Epithelial cell of prostate (primary cell): ENCODE results near the gene DCUN1D1.

Experiments used
- DNase-seq: peaks from one replicate; pipeline ENCODE4 v3.0.0-alpha.2; 2011; ENCODE audit warnings: low read depth, low spot score
- H3K27ac ChIP-seq: fragments of 450-650 bp; 2 replicates; pipeline ENCODE4 v1.5.1; 2017; ENCODE audit warnings: mild to moderate bottlenecking

The DCUN1D1 gene

DNA sequence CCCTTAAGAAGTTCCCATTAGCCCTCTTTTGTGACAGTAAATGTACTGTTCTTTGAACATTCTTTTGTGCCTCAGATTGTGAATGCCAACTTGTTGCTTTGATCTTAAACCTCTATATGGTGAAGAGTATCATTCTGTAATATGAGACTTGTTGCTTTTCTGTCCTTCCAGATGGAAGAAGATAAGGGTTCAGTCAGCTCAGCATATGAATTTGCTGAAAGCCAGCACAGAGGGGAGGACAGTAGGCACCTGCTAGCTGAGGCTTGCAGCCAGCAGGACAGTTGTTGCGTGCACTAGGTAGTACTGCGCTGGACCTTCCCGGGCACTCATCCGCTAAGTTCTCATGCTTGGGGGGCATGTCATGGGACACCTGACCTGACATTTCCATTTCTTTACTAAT, 74.7 kb downstream of the DCUN1D1 start:
- DNase-seq = no peak
- no peak overlapping the region for H3K27ac ChIP-seq

GRCh38 chr3:182904164-182904563, 76.2 kb downstream of the DCUN1D1 start:
- H3K27ac ChIP-seq = no peak overlapping the region
- DNase-seq = no peak

DNA sequence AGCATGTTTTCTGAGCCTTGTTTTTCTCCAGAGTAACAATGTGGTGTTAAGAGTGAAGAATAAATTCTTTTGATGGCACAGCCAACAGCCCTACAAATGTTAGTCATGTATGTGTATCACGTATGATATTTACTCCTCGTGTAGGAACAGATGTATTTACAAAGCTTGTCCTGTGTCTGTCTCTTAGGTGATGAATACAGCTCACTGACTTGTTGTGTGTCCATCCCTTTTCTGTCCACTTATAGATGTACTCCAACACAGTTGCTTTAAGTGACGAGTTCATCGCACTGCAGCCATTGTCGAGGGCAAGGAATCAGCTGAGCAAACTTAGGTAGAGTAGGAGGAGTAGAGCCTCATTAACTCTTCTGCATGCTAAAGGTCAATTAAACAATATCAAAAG, 78.1 kb downstream of the DCUN1D1 start:
- DNase-seq = no peak
- H3K27ac ChIP-seq = no peak overlapping the region

- no peak for DNase-seq
- H3K27ac ChIP-seq = no peak overlapping the region
These were observed 83.8 kb downstream of the DCUN1D1 start for GRCh38 chr3:182896553-182896952.

GRCh38 chr3:182895513-182896112, 84.7 kb downstream of the DCUN1D1 start:
- H3K27ac ChIP-seq = no peak overlapping the region
- DNase-seq = no peak

DNA sequence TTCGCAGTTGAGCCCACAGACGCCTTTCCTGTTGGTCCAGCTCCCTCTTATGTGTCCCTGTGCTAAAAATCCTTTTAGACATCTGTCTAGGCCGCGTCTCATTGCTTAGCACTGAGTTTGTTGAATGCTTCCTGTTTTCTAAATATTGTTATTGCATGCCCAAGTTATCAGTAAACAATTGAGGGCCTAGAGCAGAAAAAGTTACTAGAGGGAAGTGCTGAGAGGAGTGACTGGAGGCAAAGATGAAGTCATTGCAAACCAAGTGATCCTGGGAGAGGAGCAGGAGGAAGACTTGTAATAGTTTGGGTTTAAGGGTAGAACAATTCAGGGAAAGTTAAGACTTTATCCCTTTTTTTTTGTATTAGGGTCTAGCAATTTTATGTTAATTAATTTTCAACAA, 88.1 kb downstream of the DCUN1D1 start:
- no peak for DNase-seq
- H3K27ac ChIP-seq = no peak overlapping the region

- no peak overlapping the region for H3K27ac ChIP-seq
- DNase-seq = no peak
These were observed 89.0 kb downstream of the DCUN1D1 start for GRCh38 chr3:182891364-182891763.

GRCh38 chr3:182889948-182890629, 90.2 kb downstream of the DCUN1D1 start:
- no peak overlapping the region for H3K27ac ChIP-seq
- no peak for DNase-seq
